Measurements from ENCODE around the gene ZIC3.
A peak's percentile ranks its signal among the peaks of the same experiment; 100 is the strongest.
"Not testable (repeated sequence)": the region's sequence is repeated elsewhere in the genome, so short reads cannot be mapped to it uniquely, and the experiment has no call there.

The ZIC3 gene

DNA sequence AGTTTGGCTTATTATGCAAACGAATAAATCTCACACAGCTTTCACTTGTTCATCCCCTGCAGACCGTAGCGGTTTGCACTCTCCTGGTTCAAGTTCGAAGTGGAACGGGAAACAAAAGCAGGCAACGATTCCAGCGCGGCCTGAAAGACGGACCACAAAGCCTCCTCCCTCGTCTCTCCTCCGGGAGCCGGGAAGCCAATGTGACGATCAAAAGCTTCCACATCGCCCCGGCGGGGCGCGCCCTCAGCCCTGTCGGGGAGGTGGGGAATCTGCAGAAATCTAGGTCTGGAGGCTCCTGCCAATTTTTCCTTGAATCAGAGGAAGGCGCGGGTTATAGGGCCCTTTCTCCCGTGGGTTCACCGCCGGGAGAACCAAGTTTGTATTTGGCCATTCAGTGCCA is 16.9 kb upstream of the ZIC3 start:
- Mint-ChIP-seq H3K9me3 (peaks cover 40% of the 10 kb centered on the region), H3K36me3 (ENCODE audit: low read depth) (no peaks in the 10 kb centered on the region), H3K27ac (no peak overlapping the region), H3K4me3 (no peak overlapping the region), H3K27me3 (ENCODE audit: low read depth, poor library complexity) (peaks cover 90% of the 10 kb centered on the region), H3K4me1 (peaks cover 16% of the 10 kb centered on the region)
- DNase-seq, result no peak
- TF ChIP-seq, protein P1, sequence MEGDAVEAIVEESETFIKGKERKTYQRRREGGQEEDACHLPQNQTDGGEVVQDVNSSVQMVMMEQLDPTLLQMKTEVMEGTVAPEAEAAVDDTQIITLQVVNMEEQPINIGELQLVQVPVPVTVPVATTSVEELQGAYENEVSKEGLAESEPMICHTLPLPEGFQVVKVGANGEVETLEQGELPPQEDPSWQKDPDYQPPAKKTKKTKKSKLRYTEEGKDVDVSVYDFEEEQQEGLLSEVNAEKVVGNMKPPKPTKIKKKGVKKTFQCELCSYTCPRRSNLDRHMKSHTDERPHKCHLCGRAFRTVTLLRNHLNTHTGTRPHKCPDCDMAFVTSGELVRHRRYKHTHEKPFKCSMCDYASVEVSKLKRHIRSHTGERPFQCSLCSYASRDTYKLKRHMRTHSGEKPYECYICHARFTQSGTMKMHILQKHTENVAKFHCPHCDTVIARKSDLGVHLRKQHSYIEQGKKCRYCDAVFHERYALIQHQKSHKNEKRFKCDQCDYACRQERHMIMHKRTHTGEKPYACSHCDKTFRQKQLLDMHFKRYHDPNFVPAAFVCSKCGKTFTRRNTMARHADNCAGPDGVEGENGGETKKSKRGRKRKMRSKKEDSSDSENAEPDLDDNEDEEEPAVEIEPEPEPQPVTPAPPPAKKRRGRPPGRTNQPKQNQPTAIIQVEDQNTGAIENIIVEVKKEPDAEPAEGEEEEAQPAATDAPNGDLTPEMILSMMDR (IDR thresholded peaks at IDR 0.05), result no peak

DNA sequence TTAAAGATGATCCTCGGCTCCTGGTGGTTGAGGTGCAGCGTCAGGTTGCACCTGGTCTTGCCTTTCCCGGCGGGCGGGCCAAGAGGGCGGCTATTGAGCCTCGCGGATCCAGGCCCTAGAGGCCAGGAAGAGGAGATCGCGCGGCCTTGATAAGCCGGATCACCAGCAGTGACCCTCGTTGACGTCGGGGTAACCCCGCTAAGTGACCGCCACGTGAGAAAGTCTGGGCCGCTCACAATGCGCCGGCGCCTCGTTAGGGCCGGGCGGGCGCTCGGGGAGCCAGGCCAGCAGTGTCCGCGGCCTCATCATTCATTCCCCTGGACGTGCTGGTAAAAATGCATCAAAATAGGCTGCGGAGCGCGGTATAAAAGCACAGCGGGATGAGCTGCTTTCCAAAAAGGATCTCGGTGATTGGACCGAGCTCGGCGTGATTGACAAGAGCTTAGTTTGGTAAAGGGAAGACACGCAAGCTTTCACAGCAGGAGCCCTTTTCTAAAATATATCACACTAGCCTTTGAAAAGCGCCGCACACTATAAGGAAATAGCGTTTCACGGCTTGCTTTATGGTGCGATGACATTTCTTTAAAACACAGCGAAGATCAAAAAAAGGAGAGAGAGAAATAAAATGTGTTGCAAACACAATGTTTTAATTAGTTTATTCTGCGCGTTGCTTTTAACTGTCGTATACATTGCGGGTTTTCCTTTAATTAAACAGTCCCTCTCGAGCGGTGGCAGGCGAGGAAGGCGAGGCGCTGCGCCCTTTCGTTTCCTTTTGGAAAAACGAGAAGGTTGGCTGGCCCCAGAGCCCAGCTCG is 15.9 kb upstream of the ZIC3 start:
- no peak overlapping the region for H3K27ac Mint-ChIP-seq
- peaks cover 43% of the 10 kb centered on the region for H3K9me3 Mint-ChIP-seq
- no peak for DNase-seq
- peak overlapping the region; percentile 72 for H3K4me3 Mint-ChIP-seq
- TF ChIP-seq, protein P1 (IDR thresholded peaks at IDR 0.05), result no peak
- H3K4me1 Mint-ChIP-seq, result peaks cover 16% of the 10 kb centered on the region
- no peaks in the 10 kb centered on the region for H3K36me3 Mint-ChIP-seq (ENCODE audit: low read depth)
- H3K27me3 Mint-ChIP-seq (ENCODE audit: low read depth, poor library complexity), result peaks cover 85% of the 10 kb centered on the region

DNA sequence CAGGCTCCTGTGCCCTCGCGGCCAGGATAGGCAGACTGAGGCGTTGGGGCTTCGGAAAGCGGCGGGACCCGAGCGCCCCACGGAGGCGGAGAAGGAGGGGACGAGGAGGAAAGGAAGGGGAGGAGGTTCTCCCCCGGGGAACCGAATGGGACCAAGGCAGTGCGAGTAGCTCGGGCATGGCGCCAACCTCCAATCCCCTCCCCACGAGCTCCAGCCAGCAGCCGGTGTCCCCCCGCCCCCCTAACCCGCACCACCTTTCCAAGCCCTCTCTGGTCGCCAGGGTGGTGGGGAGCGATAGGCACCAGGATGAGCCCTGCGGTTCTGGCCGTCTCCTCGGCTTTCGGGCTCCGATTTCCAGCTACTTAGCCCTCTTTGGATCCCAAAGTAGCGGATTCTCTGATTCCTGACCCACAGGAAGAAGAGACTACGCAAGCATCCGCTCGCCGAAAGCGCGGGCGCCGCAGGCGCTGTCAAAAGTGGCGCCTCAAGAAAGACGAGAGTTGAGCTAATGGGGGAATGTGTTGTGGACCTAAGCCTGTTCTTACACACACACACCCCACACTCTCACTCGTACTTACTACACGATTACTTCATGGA is 15.2 kb upstream of the ZIC3 start:
- H3K27me3 Mint-ChIP-seq (ENCODE audit: low read depth, poor library complexity), result peaks cover 85% of the 10 kb centered on the region
- H3K9me3 Mint-ChIP-seq, result peaks cover 37% of the 10 kb centered on the region
- peak overlapping the region; percentile 72 for H3K4me3 Mint-ChIP-seq

DNA sequence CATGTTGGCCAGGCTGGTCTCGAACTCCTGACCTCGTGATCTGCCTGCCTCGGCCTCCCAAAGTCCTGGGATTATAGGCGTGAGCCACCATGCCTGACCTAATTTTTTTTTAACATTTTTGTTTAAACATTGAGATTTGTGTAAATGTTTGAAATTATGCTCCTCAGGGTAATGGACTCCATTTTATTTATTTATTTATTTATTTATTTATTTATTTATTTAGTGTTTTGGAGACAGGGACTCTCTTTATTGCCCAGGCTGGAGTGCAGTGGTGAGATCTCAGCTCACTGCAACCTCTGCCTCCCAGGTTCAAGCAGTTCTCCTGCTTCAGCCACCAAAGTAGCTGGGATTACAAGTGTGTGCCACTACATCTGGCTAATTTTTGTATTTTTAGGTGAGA is 13.8 kb upstream of the ZIC3 start:
- not testable (repeated sequence) for H3K4me3 Mint-ChIP-seq; DNase-seq; H3K36me3 Mint-ChIP-seq (ENCODE audit: low read depth); H3K27ac Mint-ChIP-seq
- H3K9me3 Mint-ChIP-seq, result peaks cover 39% of the 10 kb centered on the region
- peaks cover 16% of the 10 kb centered on the region for H3K4me1 Mint-ChIP-seq
- peaks cover 73% of the 10 kb centered on the region for H3K27me3 Mint-ChIP-seq (ENCODE audit: low read depth, poor library complexity)

More for the DNA sequence above, 15.2 kb upstream of the ZIC3 start:
- H3K36me3 Mint-ChIP-seq (ENCODE audit: low read depth), result no peaks in the 10 kb centered on the region
- TF ChIP-seq, protein P1 (IDR thresholded peaks at IDR 0.05), result no peak
- no peak overlapping the region for H3K27ac Mint-ChIP-seq
- peaks cover 16% of the 10 kb centered on the region for H3K4me1 Mint-ChIP-seq
- DNase-seq, result no peak

DNA sequence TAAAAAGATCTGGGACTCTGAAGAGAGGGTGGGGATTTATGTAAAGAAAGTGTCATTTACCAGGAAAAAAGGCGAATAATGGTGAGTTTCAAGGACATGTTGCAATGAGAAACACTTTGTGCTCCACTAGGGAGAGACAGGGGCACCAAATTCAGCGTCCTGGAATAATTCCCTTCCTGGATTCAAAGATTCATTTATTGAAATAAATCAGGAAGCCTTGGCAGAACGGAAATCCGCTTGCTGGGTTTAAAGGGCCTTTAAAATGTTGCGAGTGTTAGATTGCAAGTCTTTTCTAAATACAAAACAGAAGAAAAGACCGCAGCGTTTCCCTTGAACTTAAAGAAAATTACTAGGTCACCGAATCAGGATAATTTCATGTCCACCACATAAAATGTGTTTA is 3.8 kb upstream of the ZIC3 start:
- Mint-ChIP-seq H3K4me1 (peaks cover 72% of the 10 kb centered on the region), H3K36me3 (ENCODE audit: low read depth) (no peaks in the 10 kb centered on the region), H3K9me3 (peaks cover 27% of the 10 kb centered on the region), H3K4me3 (peak overlapping the region; percentile 76), H3K27me3 (ENCODE audit: low read depth, poor library complexity) (peaks cover 38% of the 10 kb centered on the region), H3K27ac (no peak overlapping the region)
- TF ChIP-seq, protein P1 (IDR thresholded peaks at IDR 0.05), result no peak
- DNase-seq, result no peak

DNA sequence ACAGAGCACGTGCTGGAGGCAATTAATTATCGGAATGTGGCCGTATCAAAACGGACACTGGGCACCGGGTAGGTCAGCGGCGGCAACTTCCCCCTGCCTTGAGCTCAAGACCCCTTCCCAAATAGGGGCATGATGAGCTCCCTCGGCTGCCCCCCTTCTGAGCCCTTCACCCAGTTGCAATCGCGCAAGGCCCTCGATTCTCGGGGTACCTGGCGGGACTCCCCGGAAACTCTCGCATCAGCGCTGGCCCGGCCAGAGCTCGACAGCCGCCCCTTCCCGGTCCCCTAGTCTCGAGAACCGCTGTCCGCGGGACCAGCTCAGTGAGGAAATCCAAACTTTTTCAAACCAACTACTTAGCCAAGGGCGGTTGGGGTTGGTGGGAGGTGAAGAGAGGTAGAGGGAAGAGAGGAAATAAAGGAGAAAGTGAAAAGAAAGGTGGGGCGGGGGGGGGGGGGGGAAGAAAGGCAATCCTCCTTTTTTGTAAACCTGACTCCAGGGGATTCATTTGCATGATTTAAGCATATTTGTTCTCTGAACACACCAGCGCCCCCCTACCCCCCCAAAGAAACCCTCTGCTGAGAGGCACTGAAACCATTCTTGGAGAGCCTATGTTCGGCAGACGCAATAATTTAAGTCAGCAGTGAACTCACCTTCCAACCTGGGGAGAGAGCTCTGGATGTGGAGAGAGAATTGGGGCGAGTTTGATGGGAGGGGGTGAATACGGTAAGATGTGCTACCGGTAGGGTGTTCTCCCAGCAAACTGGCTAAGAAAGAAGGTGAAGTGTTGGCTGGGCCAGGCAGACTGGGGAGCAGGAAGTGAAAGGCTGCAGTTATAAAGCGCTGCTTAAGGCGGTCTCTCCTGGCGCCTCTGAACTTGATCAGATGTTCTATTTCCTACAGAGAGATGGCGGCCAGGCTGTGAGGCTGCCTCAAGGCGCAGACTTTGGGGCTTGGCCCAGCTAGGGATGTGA is 2.0 kb upstream of the ZIC3 start:
- H3K4me3 Mint-ChIP-seq, result peak overlapping the region; percentile 76
- peaks cover 49% of the 10 kb centered on the region for H3K27me3 Mint-ChIP-seq (ENCODE audit: low read depth, poor library complexity)
- H3K9me3 Mint-ChIP-seq, result peaks cover 27% of the 10 kb centered on the region
- TF ChIP-seq, protein P1 (IDR thresholded peaks at IDR 0.05), result no peak
- H3K36me3 Mint-ChIP-seq (ENCODE audit: low read depth), result no peaks in the 10 kb centered on the region
- no peak for DNase-seq
- H3K4me1 Mint-ChIP-seq, result peaks cover 63% of the 10 kb centered on the region
- H3K27ac Mint-ChIP-seq, result no peak overlapping the region

All from nephron progenitor cell (in vitro differentiated cells).